ENCODE data around the gene TNF.

TNF gene

GRCh38 chr6:31575335-31575901, at the start of gene TNF:
TNF (plus strand) TSS chr6:31575565; CDS start chr6:31575742, 177 bp downstream.
- Histone ChIP-seq H3K4me1 (ENCODE audit: insufficient read depth, low read length) (peaks cover 18% of the 10 kb centered on the region), H3K9ac (ENCODE audit: low read depth, low read length) (no peak within 1 kb of the TSS), H3K9me3 (ENCODE audit: control insufficient read depth, insufficient read depth, low read length) (no peaks in the 10 kb centered on the region), H3K36me3 (ENCODE audit: insufficient read depth, low read length) (no peaks in the 10 kb centered on the region)

- H3K4me1 ChIP-seq (ENCODE audit: insufficient read depth, low read length) = 0 out of 2 replicates have a peak, but pooled peaks cover 3% of the 10 kb centered on the region
- H3K9ac ChIP-seq (ENCODE audit: low read depth, low read length) = no peak overlapping the region
- H3K9me3 ChIP-seq (ENCODE audit: control insufficient read depth, insufficient read depth, low read length) = no peaks in the 10 kb centered on the region
- peaks cover 9% of the 10 kb centered on the region for H3K36me3 ChIP-seq (ENCODE audit: insufficient read depth, low read length)
Observed at GRCh38 chr6:31525932-31526591, 49.3 kb upstream of the TNF start.

GRCh38 chr6:31528307-31528777, 47.0 kb upstream of the TNF start:
- Histone ChIP-seq H3K9me3 (ENCODE audit: control insufficient read depth, insufficient read depth, low read length) (no peaks in the 10 kb centered on the region), H3K9ac (ENCODE audit: low read depth, low read length) (no peak overlapping the region), H3K36me3 (ENCODE audit: insufficient read depth, low read length) (peaks cover 16% of the 10 kb centered on the region), H3K4me1 (ENCODE audit: insufficient read depth, low read length) (0 out of 2 replicates have a peak, but pooled peaks cover 3% of the 10 kb centered on the region)

GRCh38 chr6:31528821-31529328, 46.5 kb upstream of the TNF start, which contains the start of gene MCCD1:
MCCD1 (plus strand) TSS chr6:31528962; CDS start chr6:31529015, 53 bp downstream.
- no peaks in the 10 kb centered on the region for H3K9me3 ChIP-seq (ENCODE audit: control insufficient read depth, insufficient read depth, low read length)
- peaks cover 17% of the 10 kb centered on the region for H3K36me3 ChIP-seq (ENCODE audit: insufficient read depth, low read length)
- H3K4me1 ChIP-seq (ENCODE audit: insufficient read depth, low read length) = 0 out of 2 replicates have a peak, but pooled peaks cover 3% of the 10 kb centered on the region
- no peak within 1 kb of the TSS for H3K9ac ChIP-seq (ENCODE audit: low read depth, low read length)

DNA sequence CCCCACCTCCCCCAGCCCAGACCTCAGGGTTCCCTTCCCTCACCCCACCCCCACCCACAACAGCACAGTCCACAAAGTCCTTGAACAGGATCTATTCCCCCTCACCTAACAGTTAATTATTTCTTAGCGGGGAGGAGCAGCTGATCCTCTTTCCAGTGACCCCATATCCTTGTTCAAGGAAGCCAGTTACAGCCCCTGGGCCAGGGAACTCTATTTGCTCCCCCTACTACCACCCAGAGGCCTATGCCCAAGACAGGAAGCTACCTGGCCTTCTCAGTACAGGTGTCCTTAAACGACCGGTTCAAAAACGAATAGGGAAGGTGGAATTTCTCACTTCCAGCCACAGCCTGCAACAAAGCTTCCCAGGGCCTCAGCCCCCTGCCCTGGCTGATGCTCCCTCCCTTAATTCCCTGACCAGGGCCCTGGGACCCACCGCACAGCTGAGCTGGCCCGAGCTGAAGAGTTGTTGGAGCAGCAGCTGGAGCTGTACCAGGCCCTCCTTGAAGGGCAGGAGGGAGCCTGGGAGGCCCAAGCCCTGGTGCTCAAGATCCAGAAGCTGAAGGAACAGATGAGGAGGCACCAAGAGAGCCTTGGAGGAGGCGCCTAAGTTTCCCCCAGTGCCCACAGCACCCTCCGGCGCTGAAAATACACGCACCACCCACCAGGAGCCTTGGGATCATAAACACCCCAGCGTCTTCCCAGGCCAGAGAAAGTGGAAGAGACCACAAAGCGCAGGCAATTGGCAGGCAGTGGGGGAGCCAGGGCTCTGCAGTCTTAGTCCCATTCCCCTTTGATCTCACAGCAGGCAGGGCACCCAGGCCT, 45.8 kb upstream of the TNF start:
- Histone ChIP-seq H3K9ac (ENCODE audit: low read depth, low read length) (no peak overlapping the region), H3K4me1 (ENCODE audit: insufficient read depth, low read length) (0 out of 2 replicates have a peak, but pooled peaks cover 3% of the 10 kb centered on the region), H3K9me3 (ENCODE audit: control insufficient read depth, insufficient read depth, low read length) (no peaks in the 10 kb centered on the region), H3K36me3 (ENCODE audit: insufficient read depth, low read length) (peaks cover 24% of the 10 kb centered on the region)

GRCh38 chr6:31530659-31531058, 44.7 kb upstream of the TNF start:
- H3K4me1 ChIP-seq (ENCODE audit: insufficient read depth, low read length) = 0 out of 2 replicates have a peak, but pooled peaks cover 3% of the 10 kb centered on the region
- no peak overlapping the region for H3K9ac ChIP-seq (ENCODE audit: low read depth, low read length)
- H3K36me3 ChIP-seq (ENCODE audit: insufficient read depth, low read length) = peaks cover 35% of the 10 kb centered on the region
- H3K9me3 ChIP-seq (ENCODE audit: control insufficient read depth, insufficient read depth, low read length) = no peaks in the 10 kb centered on the region

DNA sequence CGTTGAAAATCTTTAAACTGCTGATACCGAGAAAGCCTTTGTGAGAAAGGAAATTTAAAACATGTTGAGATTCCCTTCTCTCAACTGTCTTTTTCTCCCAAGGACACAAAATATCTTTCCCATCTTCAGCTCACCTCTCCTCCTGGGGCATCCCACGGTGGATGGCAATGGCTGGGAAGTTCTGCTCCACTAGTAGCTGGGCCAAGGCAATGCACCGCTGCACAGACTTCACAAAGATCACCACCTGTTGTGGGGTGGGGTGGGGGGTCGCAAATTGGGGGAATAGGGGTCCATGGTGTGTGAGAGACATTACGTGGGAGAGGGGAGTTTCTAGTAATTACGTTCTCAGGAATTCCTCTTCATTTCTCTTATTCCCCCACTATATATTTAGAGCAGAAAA, 44.2 kb upstream of the TNF start:
- Histone ChIP-seq H3K4me1 (ENCODE audit: insufficient read depth, low read length) (0 out of 2 replicates have a peak, but pooled peaks cover 3% of the 10 kb centered on the region), H3K9me3 (ENCODE audit: control insufficient read depth, insufficient read depth, low read length) (no peaks in the 10 kb centered on the region), H3K36me3 (ENCODE audit: insufficient read depth, low read length) (peaks cover 40% of the 10 kb centered on the region), H3K9ac (ENCODE audit: low read depth, low read length) (no peak overlapping the region)

DNA sequence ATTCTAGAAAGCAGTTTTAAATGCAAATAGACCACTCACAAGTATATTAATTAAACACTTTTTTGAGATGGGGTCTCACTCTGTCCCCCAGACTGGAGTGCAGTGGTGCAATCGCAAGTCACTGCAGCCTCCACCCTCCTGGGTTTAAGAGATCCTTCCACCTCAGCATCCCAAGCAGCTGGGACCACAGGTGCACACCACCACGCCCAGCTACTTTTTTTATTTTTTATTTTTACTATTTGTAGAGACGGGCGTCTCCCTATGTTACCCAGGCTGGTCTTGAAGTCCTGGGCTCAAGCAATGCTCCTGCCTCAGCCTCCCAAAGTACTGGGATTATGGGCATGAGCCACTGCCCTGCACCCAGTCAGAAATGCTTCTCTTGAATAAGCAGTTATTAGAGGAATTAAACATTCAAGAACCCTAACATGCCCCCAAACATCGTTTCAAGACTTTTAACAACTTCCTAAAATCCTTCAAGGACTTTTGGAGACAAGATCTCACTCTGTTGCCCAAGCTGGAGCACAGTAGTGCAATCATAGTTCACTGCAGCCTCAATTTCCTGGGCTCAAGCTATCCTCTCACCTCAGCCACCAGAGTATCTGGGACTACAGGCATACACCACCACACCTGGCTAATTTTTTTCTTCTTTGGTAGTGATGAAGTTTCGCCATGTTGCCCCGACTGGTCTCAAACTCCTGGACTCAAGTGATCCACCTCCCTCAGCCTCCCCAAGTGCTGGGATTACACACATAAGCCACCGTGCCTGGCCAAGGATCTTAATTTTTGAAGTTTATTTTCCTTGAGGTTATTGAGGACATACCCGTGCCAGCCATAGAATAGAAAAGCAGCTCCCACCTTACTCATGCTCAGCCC, 43.4 kb upstream of the TNF start:
- H3K9me3 ChIP-seq (ENCODE audit: control insufficient read depth, insufficient read depth, low read length) = no peaks in the 10 kb centered on the region
- 0 out of 2 replicates have a peak, but pooled peaks cover 3% of the 10 kb centered on the region for H3K4me1 ChIP-seq (ENCODE audit: insufficient read depth, low read length)
- peaks cover 47% of the 10 kb centered on the region for H3K36me3 ChIP-seq (ENCODE audit: insufficient read depth, low read length)
- H3K9ac ChIP-seq (ENCODE audit: low read depth, low read length) = no peak overlapping the region

GRCh38 chr6:31532644-31533454, 42.5 kb upstream of the TNF start:
- no peak overlapping the region for H3K9ac ChIP-seq (ENCODE audit: low read depth, low read length)
- no peaks in the 10 kb centered on the region for H3K9me3 ChIP-seq (ENCODE audit: control insufficient read depth, insufficient read depth, low read length)
- H3K36me3 ChIP-seq (ENCODE audit: insufficient read depth, low read length) = peaks cover 50% of the 10 kb centered on the region
- H3K4me1 ChIP-seq (ENCODE audit: insufficient read depth, low read length) = 0 out of 2 replicates have a peak, but pooled peaks cover 3% of the 10 kb centered on the region

DNA sequence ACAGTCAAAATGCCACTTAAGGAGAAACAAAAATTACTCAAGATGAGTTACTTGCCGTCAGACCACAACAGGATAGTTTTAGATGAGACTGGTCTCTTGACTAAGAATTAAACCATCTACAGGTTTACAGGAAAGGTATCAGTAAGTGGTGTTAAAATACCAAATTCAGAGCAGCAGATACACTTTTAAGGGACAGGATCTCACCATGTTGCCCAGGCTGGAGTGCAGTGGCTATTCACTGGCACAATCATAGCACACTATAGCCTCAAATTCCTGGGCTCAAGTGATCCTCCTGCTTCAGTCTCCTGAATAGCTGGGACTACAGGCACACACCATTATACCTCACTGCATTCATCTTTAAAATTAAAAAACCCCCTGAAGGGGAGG, 41.9 kb upstream of the TNF start:
- H3K36me3 ChIP-seq (ENCODE audit: insufficient read depth, low read length) = peaks cover 55% of the 10 kb centered on the region
- H3K4me1 ChIP-seq (ENCODE audit: insufficient read depth, low read length) = 0 out of 2 replicates have a peak, but pooled peaks cover 3% of the 10 kb centered on the region
- H3K9me3 ChIP-seq (ENCODE audit: control insufficient read depth, insufficient read depth, low read length) = no peaks in the 10 kb centered on the region
- H3K9ac ChIP-seq (ENCODE audit: low read depth, low read length) = no peak overlapping the region

GRCh38 chr6:31534011-31534410, 41.4 kb upstream of the TNF start:
- Histone ChIP-seq H3K36me3 (ENCODE audit: insufficient read depth, low read length) (peaks cover 60% of the 10 kb centered on the region), H3K4me1 (ENCODE audit: insufficient read depth, low read length) (0 out of 2 replicates have a peak, but pooled peaks cover 3% of the 10 kb centered on the region), H3K9ac (ENCODE audit: low read depth, low read length) (no peak overlapping the region), H3K9me3 (ENCODE audit: control insufficient read depth, insufficient read depth, low read length) (no peaks in the 10 kb centered on the region)

DNA sequence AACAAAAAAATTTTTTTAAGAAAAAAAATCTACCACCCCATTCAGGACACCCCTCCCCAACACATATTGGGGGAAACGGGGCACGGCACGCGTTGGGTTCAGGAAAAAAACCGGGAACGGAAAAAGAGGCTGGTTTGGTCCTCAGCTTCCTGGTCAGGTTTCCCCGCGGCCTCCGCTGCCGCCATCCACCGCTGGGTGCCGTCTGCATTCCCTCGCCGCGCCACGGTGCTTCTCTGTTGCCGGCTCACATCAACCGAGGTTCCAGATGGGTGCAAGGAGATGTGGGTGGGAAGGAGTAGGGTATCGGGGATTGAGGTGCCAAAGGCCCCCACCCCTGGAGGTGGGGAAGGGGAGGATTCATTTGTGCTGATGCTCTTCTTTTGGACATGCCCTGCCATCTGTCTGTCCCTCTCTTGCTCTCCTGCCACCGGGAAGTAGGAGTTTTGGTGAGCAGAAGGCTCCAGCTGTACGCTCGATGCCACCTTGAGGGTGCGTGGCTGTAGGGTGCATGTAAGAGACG, 40.8 kb upstream of the TNF start:
- no peak overlapping the region for H3K9ac ChIP-seq (ENCODE audit: low read depth, low read length)
- peaks cover 66% of the 10 kb centered on the region for H3K36me3 ChIP-seq (ENCODE audit: insufficient read depth, low read length)

More for the DNA sequence above, 40.8 kb upstream of the TNF start:
- Histone ChIP-seq H3K4me1 (ENCODE audit: insufficient read depth, low read length) (0 out of 2 replicates have a peak, but pooled peaks cover 4% of the 10 kb centered on the region), H3K9me3 (ENCODE audit: control insufficient read depth, insufficient read depth, low read length) (no peaks in the 10 kb centered on the region)
